CD4-positive, alpha-beta memory T cell (primary cell): Measurements from ENCODE around the gene PPME1. TPM values are rescaled to one million over a fixed set of nuclear protein-coding genes. Genes with fewer than 3 reads are reported as not detected.

ENCODE experiments used
- CTCF ChIA-PET: fragments of 350-600 bp; sonication (Branson Sonifier 250); formaldehyde crosslinking; loops from one replicate; lab custom pipeline; 2021; ENCODE audit warnings: inconsistent platforms; ENCODE audit not compliant: partially characterized antibody; lab: Charles Lee
- POLR2A ChIA-PET: fragments of 350-600 bp; sonication (Branson Sonifier 250); formaldehyde crosslinking; loops from one replicate; lab custom pipeline; 2021; ENCODE audit not compliant: partially characterized antibody; lab: Charles Lee
- DNase-seq, 5 donors: peaks; one replicate each; pipeline versions ENCODE4 v3.0.0 to v3.0.0-alpha.2; 2020 to 2022; ENCODE audit warnings: mixed read lengths in 1 of 5
- H3K27ac ChIP-seq: one replicate; pipeline ENCODE4 v1.7.0; 2013; ENCODE audit warnings: low read depth, low read length
- H3K27me3 ChIP-seq: 2 replicates; pipeline ENCODE4 v1.7.0; 2013; ENCODE audit warnings: mild to moderate bottlenecking, low read length, moderate library complexity; ENCODE audit not compliant: insufficient read depth
- H3K36me3 ChIP-seq: 2 replicates; pipeline ENCODE4 v1.7.0; 2013; ENCODE audit warnings: mild to moderate bottlenecking, low read length, moderate library complexity; ENCODE audit not compliant: insufficient read depth
- H3K4me1 ChIP-seq: 2 replicates; pipeline ENCODE4 v1.7.0; 2013; ENCODE audit warnings: mild to moderate bottlenecking, low read length, moderate library complexity; ENCODE audit not compliant: insufficient read depth
- H3K4me3 ChIP-seq, 2 donors: one replicate each; pipeline ENCODE4 v1.7.0; 2013; ENCODE audit warnings: low read length in 2 of 2, mild to moderate bottlenecking in 1 of 2
- H3K9me3 ChIP-seq, 2 donors: one replicate each; pipeline ENCODE4 v1.7.0; 2013; ENCODE audit warnings: low read length in 2 of 2, control low read depth in 1 of 2; ENCODE audit not compliant: control insufficient read depth in 1 of 2
- H3K27ac Mint-ChIP-seq, 7 donors: one replicate each; pipeline ENCODE4 v1.8.0; 2020 to 2021; ENCODE audit warnings: mixed read lengths in 7 of 7, mild to moderate bottlenecking in 6 of 7, inconsistent platforms in 3 of 7, moderate library complexity in 3 of 7
- H3K27me3 Mint-ChIP-seq, 2 donors: one replicate each; pipeline ENCODE4 v1.8.0; 2020 to 2021; ENCODE audit warnings: mixed read lengths in 2 of 2
- H3K36me3 Mint-ChIP-seq, 2 donors: one replicate each; pipeline ENCODE4 v1.8.0; 2020 to 2021; ENCODE audit warnings: mixed read lengths in 2 of 2, inconsistent platforms in 1 of 2, mild to moderate bottlenecking in 1 of 2
- H3K4me1 Mint-ChIP-seq, 4 donors: one replicate each; pipeline ENCODE4 v1.8.0; 2020 to 2021; ENCODE audit warnings: mixed read lengths in 4 of 4, mild to moderate bottlenecking in 1 of 4
- H3K4me3 Mint-ChIP-seq, 8 donors: one replicate each; pipeline ENCODE4 v1.8.0; 2020 to 2021; ENCODE audit warnings: mixed read lengths in 8 of 8, mild to moderate bottlenecking in 7 of 8, moderate library complexity in 6 of 8, inconsistent platforms in 3 of 8
- H3K9me3 Mint-ChIP-seq, 8 donors: one replicate each; pipeline ENCODE4 v1.8.0; 2020 to 2021; ENCODE audit warnings: mixed read lengths in 8 of 8, mild to moderate bottlenecking in 5 of 8, inconsistent platforms in 3 of 8, moderate library complexity in 1 of 8
- intact Hi-C: fragments of 100-400 bp; cut with micrococcal nuclease; formaldehyde crosslinking; loops from one replicate; pipeline ENCODE4 v1.15.1; 2023
- polyA plus RNA-seq, 2 donors: library from polyadenylated mRNA; unstranded; fragments of 300-500 nt; fragmentation: Illumina TruSeq; gene quantifications; one replicate each; pipeline ENCODE4 v1.2.3, GENCODE V29; 2021
- total RNA-seq, 2 experiments: library from RNA; stranded (reverse); gene quantifications; one replicate each; pipeline ENCODE4 v1.2.3, GENCODE V29; 2021

Gene PPME1
- total and polyA plus RNA-seq, 4 experiments from 2014 or later, result 17.3 to 21.9 (median 21.1) TPM

DNA sequence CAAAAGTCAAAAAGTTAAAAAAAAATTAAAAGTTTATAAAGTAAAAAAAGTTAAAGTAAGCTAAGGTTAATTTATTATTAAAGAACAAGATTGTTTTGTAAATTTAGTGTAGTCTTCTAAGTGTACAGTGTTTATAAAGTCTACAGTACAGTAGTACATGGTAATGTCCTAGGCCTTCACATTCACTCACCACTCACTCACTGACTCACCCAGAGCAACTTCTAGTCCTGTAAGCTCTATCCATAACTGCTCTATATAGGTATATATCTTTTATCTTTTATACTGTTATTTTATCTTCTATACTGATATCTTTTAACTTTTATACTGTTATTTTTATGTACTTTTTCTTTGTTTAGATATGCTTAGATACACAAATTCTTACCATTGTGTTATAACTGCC lies 11.4 kb upstream of the PPME1 start:
- H3K4me3 ChIP-seq, result no peak overlapping the region
- ChIA-PET CTCF (no interaction called here), POLR2A (no interaction called here)
- no peaks in the 10 kb centered on the region for H3K9me3 ChIP-seq
- H3K27ac ChIP-seq, result no peak overlapping the region
- Mint-ChIP-seq H3K4me1 (peaks cover 17 to 30% (median 23%) of the 10 kb centered on the region in 4 donors), H3K4me3 (no peak overlapping the region), H3K36me3 (peaks cover 40 to 51% of the 10 kb centered on the region in 2 donors), H3K27ac (no peak overlapping the region), H3K27me3 (no peaks in the 10 kb centered on the region), H3K9me3 (no peaks in the 10 kb centered on the region)
- no peaks in the 10 kb centered on the region for H3K27me3 ChIP-seq
- H3K4me1 ChIP-seq, result no peaks in the 10 kb centered on the region
- no peak for DNase-seq
- intact Hi-C loops, result no loop called here
- no peaks in the 10 kb centered on the region for H3K36me3 ChIP-seq

DNA sequence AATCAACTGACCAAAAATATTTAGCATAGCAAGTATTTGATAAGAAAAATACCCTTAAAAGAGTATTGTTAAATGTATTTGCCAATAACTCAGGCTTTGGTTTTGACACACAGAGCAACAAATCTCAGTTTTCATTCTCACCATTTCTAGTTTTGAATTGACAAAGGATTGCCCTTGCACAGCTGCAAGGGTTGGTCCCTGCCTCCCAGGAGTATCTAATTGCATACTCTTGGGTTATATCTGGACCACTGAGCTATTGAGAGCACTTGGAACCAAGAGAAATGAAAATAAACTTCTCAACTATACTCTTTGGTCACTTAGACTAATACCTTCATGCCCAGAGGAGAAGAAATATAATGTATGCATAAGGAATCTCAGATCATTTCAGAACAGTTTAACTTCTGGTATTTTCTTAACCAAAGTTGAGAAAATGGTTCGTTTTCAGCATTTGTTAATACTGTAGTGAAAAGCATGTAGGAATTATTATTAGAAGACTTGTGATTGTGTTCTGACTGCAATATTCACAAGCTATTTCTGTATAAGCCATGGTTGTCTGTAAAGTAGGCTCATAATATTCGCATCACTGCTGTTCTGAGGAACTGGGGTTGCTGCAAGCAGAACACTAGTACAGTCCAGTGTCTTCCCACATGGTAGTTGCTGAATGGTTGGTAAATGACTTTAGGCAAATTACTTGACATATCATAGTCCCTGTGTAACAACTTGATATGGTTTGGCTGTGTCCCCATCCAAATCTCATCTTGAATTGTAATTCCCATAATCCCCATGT lies 8.2 kb upstream of the PPME1 start:
- no peak for DNase-seq
- Mint-ChIP-seq H3K9me3 (no peaks in the 10 kb centered on the region), H3K27me3 (no peaks in the 10 kb centered on the region), H3K36me3 (peaks cover 40 to 54% of the 10 kb centered on the region in 2 donors), H3K4me1 (peaks cover 11 to 28% (median 19%) of the 10 kb centered on the region in 4 donors), H3K4me3 (no peak overlapping the region), H3K27ac (peak overlapping the region in 1 of 7 donors; percentile 31)
- H3K9me3 ChIP-seq, result no peaks in the 10 kb centered on the region
- no peaks in the 10 kb centered on the region for H3K4me1 ChIP-seq
- no peaks in the 10 kb centered on the region for H3K27me3 ChIP-seq
- ChIA-PET POLR2A (no interaction called here), CTCF (interaction anchor here (1.2 kb wide), 1 partner anchor 8 kb away, joined by 4 read pairs; the partner anchor contains the start of genes C2CD3 and PPME1)
- intact Hi-C loops, result no loop called here
- H3K4me3 ChIP-seq, result no peak overlapping the region
- no peak overlapping the region for H3K27ac ChIP-seq
- H3K36me3 ChIP-seq, result peaks cover 7% of the 10 kb centered on the region

DNA sequence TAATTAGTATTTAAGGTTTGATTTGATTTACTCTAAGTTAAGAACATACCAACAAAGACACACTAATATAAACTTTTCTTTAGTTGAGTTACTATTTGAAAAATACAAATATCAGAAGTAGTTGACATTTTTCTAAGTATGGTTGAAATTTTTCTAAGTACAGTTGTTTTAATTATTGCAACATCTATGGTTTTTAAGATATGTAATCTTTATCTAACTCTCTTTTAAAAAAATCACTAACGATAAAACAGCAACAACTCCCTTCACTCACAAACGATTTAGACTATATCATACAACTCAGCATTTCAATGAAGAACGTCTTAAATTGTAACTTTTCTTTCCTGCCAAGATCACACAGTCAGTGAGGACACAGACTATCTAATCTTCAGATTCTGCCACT lies 2.3 kb upstream of the PPME1 start:
- no peak for DNase-seq
- ChIA-PET CTCF (no interaction called here), POLR2A (no interaction called here)
- Mint-ChIP-seq H3K4me1 (peaks cover 8 to 14% (median 9%) of the 10 kb centered on the region in 4 donors), H3K36me3 (peaks cover 23 to 28% of the 10 kb centered on the region in 2 donors), H3K27me3 (no peaks in the 10 kb centered on the region), H3K4me3 (peak overlapping the region in 3 of 8 donors; percentile 29 to 44 (median 30)), H3K9me3 (no peaks in the 10 kb centered on the region), H3K27ac (no peak overlapping the region)
- H3K4me1 ChIP-seq, result peaks cover 39% of the 10 kb centered on the region
- H3K9me3 ChIP-seq, result no peaks in the 10 kb centered on the region
- intact Hi-C loops, result no loop called here
- H3K27ac ChIP-seq, result no peak overlapping the region
- H3K27me3 ChIP-seq, result no peaks in the 10 kb centered on the region
- no peak overlapping the region for H3K4me3 ChIP-seq
- H3K36me3 ChIP-seq, result peaks cover 7% of the 10 kb centered on the region

DNA sequence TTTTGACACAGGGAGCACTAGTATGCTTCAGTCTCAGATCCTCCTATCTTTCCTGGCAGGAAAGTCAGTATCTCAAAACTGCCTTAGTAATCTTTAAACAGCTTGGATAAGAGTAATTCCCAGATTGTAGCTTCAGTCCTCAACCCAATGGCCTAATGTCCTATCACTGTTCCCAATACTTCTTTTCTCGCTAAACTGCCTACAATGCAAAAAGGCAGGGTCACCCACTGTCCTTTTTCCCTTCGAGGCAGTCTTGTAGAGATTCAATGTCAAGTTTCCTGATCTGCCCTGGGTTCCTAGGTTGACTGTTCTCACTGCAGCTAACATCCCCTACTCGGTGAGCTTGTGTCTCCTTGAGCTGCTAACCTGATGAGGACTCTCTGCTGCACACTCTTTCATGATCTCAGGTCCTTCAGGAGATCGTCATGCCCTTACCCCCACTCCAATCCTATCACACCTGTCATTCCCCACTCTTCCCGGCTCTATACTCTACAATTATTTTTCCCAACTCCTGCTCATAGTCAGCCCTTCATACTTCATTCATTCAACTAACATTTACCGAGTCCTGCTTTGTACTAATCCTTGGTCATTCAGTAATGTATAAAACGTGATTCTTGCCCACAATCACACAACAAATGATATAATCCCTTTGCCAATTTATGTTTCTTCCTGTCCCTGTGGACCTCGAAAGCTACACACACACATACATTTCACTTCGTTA lies 1.2 kb upstream of the PPME1 start:
- peaks cover 40% of the 10 kb centered on the region for H3K4me1 ChIP-seq
- peaks cover 7% of the 10 kb centered on the region for H3K36me3 ChIP-seq
- H3K4me1 Mint-ChIP-seq, result peaks cover 16 to 22% (median 17%) of the 10 kb centered on the region in 4 donors
- peaks cover 18 to 19% of the 10 kb centered on the region in 2 donors for H3K36me3 Mint-ChIP-seq
- no peaks in the 10 kb centered on the region for H3K9me3 Mint-ChIP-seq
- H3K27ac ChIP-seq, result peak overlapping the region; percentile 70
- no peaks in the 10 kb centered on the region for H3K9me3 ChIP-seq
- no peak overlapping the region for H3K4me3 Mint-ChIP-seq
- POLR2A ChIA-PET, result interaction anchor here (0.6 to 3.1 kb wide), 13 partner anchors 14 to 571 kb away, joined by 3 to 32 read pairs (median 6); partner anchors contain the start of genes FAM168A, LIPT2, RAB6A and UCP2
- H3K27me3 Mint-ChIP-seq, result no peaks in the 10 kb centered on the region
- DNase-seq, result peak in 1 of 5 donors; percentile 30
- no peak overlapping the region for H3K27ac Mint-ChIP-seq
- intact Hi-C loops, result loop anchor here (2.0 kb wide), 2 partner anchors 63 to 187 kb away; partner anchors contain the start of gene UCP2
- H3K27me3 ChIP-seq, result no peaks in the 10 kb centered on the region
- CTCF ChIA-PET, result interaction anchor here (1.6 to 2.9 kb wide), 2 partner anchors 21 to 86 kb away, joined by 4 to 12 read pairs; no protein-coding TSS in a partner anchor
- H3K4me3 ChIP-seq, result peak overlapping the region; percentile 21 to 86

DNA sequence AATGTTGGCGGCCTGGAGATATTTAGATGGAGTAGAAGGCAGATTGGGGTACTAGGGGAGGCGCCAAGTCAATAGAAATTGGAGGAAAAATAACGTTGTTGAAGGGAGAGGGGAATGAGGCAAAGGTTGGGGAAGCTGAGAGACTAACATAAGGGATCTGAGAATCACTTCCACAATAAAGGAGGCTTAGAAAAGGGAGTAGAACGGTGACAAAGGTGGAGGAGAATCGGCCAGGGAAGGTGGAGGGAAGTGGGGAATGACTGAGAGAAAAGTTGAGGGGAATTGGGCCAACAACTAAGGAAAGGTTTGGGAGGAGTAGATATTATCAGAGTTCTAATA lies 510 bp downstream of the PPME1 start:
- peak overlapping the region; percentile 74 to 86 for H3K4me3 ChIP-seq
- intact Hi-C loops, result loop anchor here (1.0 to 2.0 kb wide), 7 partner anchors 61 to 410 kb away; partner anchors contain the start of genes COA4, LIPT2, PAAF1 and PGM2L1
- peaks cover 40% of the 10 kb centered on the region for H3K4me1 ChIP-seq
- H3K36me3 Mint-ChIP-seq, result peaks cover 14 to 15% of the 10 kb centered on the region in 2 donors
- peak in 1 of 5 donors; percentile 3 for DNase-seq
- H3K27me3 ChIP-seq, result no peaks in the 10 kb centered on the region
- CTCF ChIA-PET, result interaction anchor here (1.1 to 2.9 kb wide), 2 partner anchors 9 to 84 kb away, joined by 4 to 12 read pairs; no protein-coding TSS in a partner anchor
- no peaks in the 10 kb centered on the region for H3K9me3 Mint-ChIP-seq
- no peak overlapping the region for H3K4me3 Mint-ChIP-seq
- H3K9me3 ChIP-seq, result no peaks in the 10 kb centered on the region
- peaks cover 18 to 19% (median 18%) of the 10 kb centered on the region in 4 donors for H3K4me1 Mint-ChIP-seq
- peak overlapping the region; percentile 70 for H3K27ac ChIP-seq
- POLR2A ChIA-PET, result interaction anchor here (0.8 to 3.1 kb wide), 17 partner anchors 60 to 411 kb away, joined by 3 to 32 read pairs (median 5); partner anchors contain the start of genes LIPT2, MRPL48, RAB6A and UCP2
- peaks cover 7% of the 10 kb centered on the region for H3K36me3 ChIP-seq
- H3K27ac Mint-ChIP-seq, result no peak overlapping the region
- H3K27me3 Mint-ChIP-seq, result no peaks in the 10 kb centered on the region

DNA sequence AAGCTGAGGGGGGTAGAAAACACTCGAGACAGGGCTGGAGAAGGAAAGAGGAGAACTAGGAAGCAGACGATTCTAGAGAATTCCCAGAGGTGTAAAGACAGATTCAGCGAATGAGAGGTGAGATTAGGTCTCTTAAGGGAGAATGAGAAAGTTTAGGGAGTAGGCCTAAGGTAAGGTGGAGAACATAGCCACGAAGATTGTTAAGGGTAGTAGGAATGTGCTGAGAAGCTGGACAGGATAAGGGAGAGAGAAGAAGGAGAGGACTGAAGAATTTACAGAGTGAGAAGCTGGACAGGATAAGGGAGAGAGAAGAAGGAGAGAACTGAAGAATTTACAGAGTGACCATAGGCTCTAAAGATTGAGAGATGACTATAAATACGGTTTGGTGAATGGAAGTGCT lies 908 bp downstream of the PPME1 start:
- peak overlapping the region; percentile 74 to 86 for H3K4me3 ChIP-seq
- H3K27ac ChIP-seq, result peak overlapping the region; percentile 70
- H3K27me3 Mint-ChIP-seq, result no peaks in the 10 kb centered on the region
- peaks cover 7% of the 10 kb centered on the region for H3K36me3 ChIP-seq
- H3K4me1 Mint-ChIP-seq, result peaks cover 16 to 18% (median 18%) of the 10 kb centered on the region in 4 donors
- peaks cover 40% of the 10 kb centered on the region for H3K4me1 ChIP-seq
- peaks cover 10 to 11% of the 10 kb centered on the region in 2 donors for H3K36me3 Mint-ChIP-seq
- CTCF ChIA-PET, result interaction anchor here (2.9 kb wide), 1 partner anchor 84 kb away, joined by 12 read pairs; no protein-coding TSS in a partner anchor
- no peaks in the 10 kb centered on the region for H3K27me3 ChIP-seq
- no peaks in the 10 kb centered on the region for H3K9me3 Mint-ChIP-seq
- intact Hi-C loops, result loop anchor here (1.0 to 2.0 kb wide), 7 partner anchors 61 to 411 kb away; partner anchors contain the start of genes COA4, LIPT2, PAAF1 and PGM2L1
- no peak overlapping the region for H3K27ac Mint-ChIP-seq
- POLR2A ChIA-PET, result interaction anchor here (1.0 to 3.1 kb wide), 6 partner anchors 60 to 321 kb away, joined by 3 to 32 read pairs (median 18); partner anchors contain the start of genes LIPT2 and UCP2
- no peaks in the 10 kb centered on the region for H3K9me3 ChIP-seq
- DNase-seq, result no peak
- no peak overlapping the region for H3K4me3 Mint-ChIP-seq
